Measurements from ENCODE around the gene PRKCD.

Gene PRKCD

GRCh38 chr3:53188720-53189119 lies 27.7 kb downstream of the PRKCD start:
- CTCF ChIA-PET: interaction anchor here (1.1 kb wide), 1 partner anchor 74 kb away, joined by 3 read pairs; no protein-coding TSS in a partner anchor
- H3K4me3 Mint-ChIP-seq: no peak overlapping the region
- H3K9me3 Mint-ChIP-seq: no peaks in the 10 kb centered on the region
- H3K4me1 Mint-ChIP-seq: peaks cover 6% of the 10 kb centered on the region
- H3K27me3 Mint-ChIP-seq: no peaks in the 10 kb centered on the region
- peaks cover 12% of the 10 kb centered on the region for H3K36me3 Mint-ChIP-seq
- H3K27ac Mint-ChIP-seq: no peak overlapping the region
- DNase-seq: no peak

- CTCF ChIA-PET: interaction anchor here (1.1 to 1.3 kb wide), 2 partner anchors 50 to 75 kb away, joined by 3 read pairs; no protein-coding TSS in a partner anchor
- no peak overlapping the region for H3K27ac Mint-ChIP-seq
- DNase-seq: no peak
- H3K4me3 Mint-ChIP-seq: no peak overlapping the region
- peaks cover 12% of the 10 kb centered on the region for H3K36me3 Mint-ChIP-seq
- no peaks in the 10 kb centered on the region for H3K9me3 Mint-ChIP-seq
- no peaks in the 10 kb centered on the region for H3K27me3 Mint-ChIP-seq
- peaks cover 6% of the 10 kb centered on the region for H3K4me1 Mint-ChIP-seq
Observed at GRCh38 chr3:53189276-53189675, 28.3 kb downstream of the PRKCD start.

GRCh38 chr3:53190659-53191058 lies 29.6 kb downstream of the PRKCD start:
- Mint-ChIP-seq H3K27me3 (no peaks in the 10 kb centered on the region), H3K4me3 (no peak overlapping the region), H3K27ac (no peak overlapping the region), H3K36me3 (peaks cover 6% of the 10 kb centered on the region), H3K9me3 (no peaks in the 10 kb centered on the region), H3K4me1 (peaks cover 7% of the 10 kb centered on the region)
- CTCF ChIA-PET: interaction anchor here (1.1 to 11.4 kb wide), 3 partner anchors 56 to 78 kb away, joined by 4 to 148 read pairs (median 18); no protein-coding TSS in a partner anchor
- no peak for DNase-seq

- H3K4me3 Mint-ChIP-seq: no peak overlapping the region
- no peak for DNase-seq
Observed at GRCh38 chr3:53191836-53192480, 30.9 kb downstream of the PRKCD start.

GRCh38 chr3:53192608-53193007 lies 31.6 kb downstream of the PRKCD start:
- peak overlapping the region; percentile 35 for H3K27ac Mint-ChIP-seq
- H3K27me3 Mint-ChIP-seq: no peaks in the 10 kb centered on the region
- H3K4me1 Mint-ChIP-seq: peaks cover 10% of the 10 kb centered on the region
- no peak overlapping the region for H3K4me3 Mint-ChIP-seq
- no peak for DNase-seq
- no peaks in the 10 kb centered on the region for H3K9me3 Mint-ChIP-seq
- CTCF ChIA-PET: interaction anchor here (0.6 to 11.4 kb wide), 5 partner anchors 12 to 83 kb away, joined by 3 to 148 read pairs (median 3); no protein-coding TSS in a partner anchor
- peaks cover 6% of the 10 kb centered on the region for H3K36me3 Mint-ChIP-seq

More at GRCh38 chr3:53191836-53192480, 30.9 kb downstream of the PRKCD start:
- Mint-ChIP-seq H3K36me3 (peaks cover 6% of the 10 kb centered on the region), H3K4me1 (peaks cover 7% of the 10 kb centered on the region), H3K27me3 (no peaks in the 10 kb centered on the region), H3K9me3 (no peaks in the 10 kb centered on the region), H3K27ac (peak overlapping the region; percentile 24)
- CTCF ChIA-PET: interaction anchor here (1.1 to 11.4 kb wide), 3 partner anchors 57 to 79 kb away, joined by 4 to 148 read pairs (median 18); no protein-coding TSS in a partner anchor

- H3K36me3 Mint-ChIP-seq: peaks cover 6% of the 10 kb centered on the region
- no peaks in the 10 kb centered on the region for H3K27me3 Mint-ChIP-seq
- H3K27ac Mint-ChIP-seq: no peak overlapping the region
- peaks cover 10% of the 10 kb centered on the region for H3K4me1 Mint-ChIP-seq
- no peak overlapping the region for H3K4me3 Mint-ChIP-seq
- no peaks in the 10 kb centered on the region for H3K9me3 Mint-ChIP-seq
- CTCF ChIA-PET: interaction anchor here (0.6 to 11.4 kb wide), 6 partner anchors 11 to 83 kb away, joined by 3 to 161 read pairs (median 45); no protein-coding TSS in a partner anchor
- DNase-seq: no peak
Observed at GRCh38 chr3:53193466-53194209, 32.6 kb downstream of the PRKCD start.

GRCh38 chr3:53194210-53195065 lies 33.4 kb downstream of the PRKCD start:
- H3K9me3 Mint-ChIP-seq: no peaks in the 10 kb centered on the region
- no peak for DNase-seq
- H3K27me3 Mint-ChIP-seq: no peaks in the 10 kb centered on the region
- H3K4me1 Mint-ChIP-seq: peaks cover 10% of the 10 kb centered on the region
- no peak overlapping the region for H3K27ac Mint-ChIP-seq
- peaks cover 6% of the 10 kb centered on the region for H3K36me3 Mint-ChIP-seq
- CTCF ChIA-PET: interaction anchor here (0.8 to 11.4 kb wide), 8 partner anchors 12 to 84 kb away, joined by 3 to 161 read pairs (median 5); partner anchors contain the start of gene PRKCD
- H3K4me3 Mint-ChIP-seq: no peak overlapping the region

- no peak overlapping the region for H3K27ac Mint-ChIP-seq
- no peaks in the 10 kb centered on the region for H3K27me3 Mint-ChIP-seq
- CTCF ChIA-PET: interaction anchor here (0.6 to 11.4 kb wide), 10 partner anchors 12 to 302 kb away, joined by 3 to 161 read pairs (median 4); partner anchors contain the start of gene PRKCD
- H3K4me3 Mint-ChIP-seq: no peak overlapping the region
- DNase-seq: no peak
- H3K4me1 Mint-ChIP-seq: peaks cover 10% of the 10 kb centered on the region
- H3K9me3 Mint-ChIP-seq: no peaks in the 10 kb centered on the region
- H3K36me3 Mint-ChIP-seq: peaks cover 6% of the 10 kb centered on the region
Observed at GRCh38 chr3:53195066-53195450, 34.0 kb downstream of the PRKCD start.

GRCh38 chr3:53195602-53196574 lies 34.9 kb downstream of the PRKCD start:
- CTCF ChIA-PET: interaction anchor here (0.6 to 11.4 kb wide), 30 partner anchors 9 to 303 kb away, joined by 3 to 161 read pairs (median 4); partner anchors contain the start of gene PRKCD
- Mint-ChIP-seq H3K27ac (no peak overlapping the region), H3K36me3 (peaks cover 4% of the 10 kb centered on the region), H3K27me3 (no peaks in the 10 kb centered on the region), H3K4me1 (peaks cover 10% of the 10 kb centered on the region), H3K4me3 (no peak overlapping the region), H3K9me3 (no peaks in the 10 kb centered on the region)
- peak; percentile 68 for DNase-seq

- no peak overlapping the region for H3K27ac Mint-ChIP-seq
- peaks cover 4% of the 10 kb centered on the region for H3K36me3 Mint-ChIP-seq
- CTCF ChIA-PET: interaction anchor here (0.7 to 11.4 kb wide), 23 partner anchors 10 to 165 kb away, joined by 3 to 161 read pairs (median 4); partner anchors contain the start of gene PRKCD
Observed at GRCh38 chr3:53196575-53197407, 35.8 kb downstream of the PRKCD start.

GRCh38 chr3:53198256-53198977 lies 37.4 kb downstream of the PRKCD start:
- Mint-ChIP-seq H3K4me3 (no peak overlapping the region), H3K4me1 (peaks cover 8% of the 10 kb centered on the region), H3K36me3 (no peaks in the 10 kb centered on the region), H3K27ac (no peak overlapping the region), H3K9me3 (no peaks in the 10 kb centered on the region), H3K27me3 (peaks cover 8% of the 10 kb centered on the region)
- no peak for DNase-seq
- CTCF ChIA-PET: interaction anchor here (0.8 to 11.4 kb wide), 6 partner anchors 10 to 88 kb away, joined by 3 to 161 read pairs (median 38); no protein-coding TSS in a partner anchor

More at GRCh38 chr3:53196575-53197407, 35.8 kb downstream of the PRKCD start:
- no peaks in the 10 kb centered on the region for H3K27me3 Mint-ChIP-seq
- no peak overlapping the region for H3K4me3 Mint-ChIP-seq
- H3K9me3 Mint-ChIP-seq: no peaks in the 10 kb centered on the region
- peak; percentile 43 for DNase-seq
- H3K4me1 Mint-ChIP-seq: peaks cover 10% of the 10 kb centered on the region

Measured in activated naive CD4-positive, alpha-beta T cell treated with anti-CD3 and anti-CD28 coated beads, Interleukin-2, amount 10 ng/mL, durations not matched to agents 7 days and 5 days (primary cell).